ENCODE data around the gene CNTNAP2.

DNA sequence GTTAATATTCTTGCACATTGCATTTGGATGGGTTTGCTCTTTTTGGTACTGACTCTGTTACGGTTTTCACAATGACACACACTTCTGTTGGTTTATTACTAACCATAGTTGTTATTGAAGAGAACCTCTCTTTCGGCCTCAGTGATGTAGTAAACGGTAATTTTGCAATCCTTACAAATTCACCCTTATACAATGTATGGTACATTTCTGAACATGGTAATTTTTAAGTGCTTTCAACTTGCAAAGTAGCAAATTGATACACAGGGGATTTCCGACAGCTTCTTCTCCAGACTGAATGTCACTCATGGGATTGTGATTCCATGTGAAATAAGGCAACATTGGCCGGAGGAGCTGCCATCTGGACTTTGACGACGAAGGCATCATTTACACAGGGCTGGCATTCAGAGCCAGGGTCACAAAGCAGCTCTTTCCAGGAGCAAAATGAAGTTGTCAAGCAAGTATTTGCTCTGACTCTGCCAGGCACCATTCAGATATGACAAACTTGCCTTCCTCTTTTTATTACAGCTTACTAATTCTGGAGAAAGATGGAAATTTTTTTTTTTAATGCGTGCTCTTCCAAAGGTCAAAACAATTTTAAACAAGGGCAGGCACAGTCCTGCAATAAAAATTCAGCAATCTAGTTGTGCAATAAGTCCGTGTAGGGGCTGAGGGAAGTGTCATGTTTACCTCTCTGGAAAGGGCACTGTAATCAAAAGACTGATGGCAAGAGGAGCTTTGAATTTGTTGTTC is 1762.5 kb downstream of the CNTNAP2 start:
- TF ChIP-seq EP300 (IDR thresholded peaks at IDR 0.05) (no peak), POLR2A (IDR thresholded peaks at IDR 0.05) (no peak), POLR2AphosphoS5 (IDR thresholded peaks at IDR 0.05) (no peak)
- TF ChIP-seq, protein P1, sequence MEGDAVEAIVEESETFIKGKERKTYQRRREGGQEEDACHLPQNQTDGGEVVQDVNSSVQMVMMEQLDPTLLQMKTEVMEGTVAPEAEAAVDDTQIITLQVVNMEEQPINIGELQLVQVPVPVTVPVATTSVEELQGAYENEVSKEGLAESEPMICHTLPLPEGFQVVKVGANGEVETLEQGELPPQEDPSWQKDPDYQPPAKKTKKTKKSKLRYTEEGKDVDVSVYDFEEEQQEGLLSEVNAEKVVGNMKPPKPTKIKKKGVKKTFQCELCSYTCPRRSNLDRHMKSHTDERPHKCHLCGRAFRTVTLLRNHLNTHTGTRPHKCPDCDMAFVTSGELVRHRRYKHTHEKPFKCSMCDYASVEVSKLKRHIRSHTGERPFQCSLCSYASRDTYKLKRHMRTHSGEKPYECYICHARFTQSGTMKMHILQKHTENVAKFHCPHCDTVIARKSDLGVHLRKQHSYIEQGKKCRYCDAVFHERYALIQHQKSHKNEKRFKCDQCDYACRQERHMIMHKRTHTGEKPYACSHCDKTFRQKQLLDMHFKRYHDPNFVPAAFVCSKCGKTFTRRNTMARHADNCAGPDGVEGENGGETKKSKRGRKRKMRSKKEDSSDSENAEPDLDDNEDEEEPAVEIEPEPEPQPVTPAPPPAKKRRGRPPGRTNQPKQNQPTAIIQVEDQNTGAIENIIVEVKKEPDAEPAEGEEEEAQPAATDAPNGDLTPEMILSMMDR (IDR thresholded peaks at IDR 0.05), result no peak

Measured in suprapubic skin (tissue), 4 donors.